Neural cell (in vitro differentiated cells): ENCODE results near the gene NTF3.

Experiments
- CTCF ChIP-seq: fragments of 450-650 bp; IDR thresholded peaks from 2 replicates; pipeline ENCODE4 v1.5.1; 2014; ENCODE audit warnings: antibody characterized with exemption, mild to moderate bottlenecking, moderate library complexity; ENCODE audit not compliant: poor library complexity, severe bottlenecking
- EP300 ChIP-seq: fragments of 450-650 bp; conservative IDR thresholded peaks from 2 replicates; pipeline ENCODE4 v1.6.1; 2014; ENCODE audit warnings: antibody characterized with exemption, mild to moderate bottlenecking, moderate library complexity; ENCODE audit not compliant: poor library complexity, severe bottlenecking
- EZH2 ChIP-seq: fragments of 200-600, 300-800 bp; shearing (Covaris generic), sonication (generic); IDR thresholded peaks from 2 replicates; pipeline ENCODE4 v1.6.1; 2014; ENCODE audit warnings: antibody characterized with exemption, low read length, borderline replicate concordance, mild to moderate bottlenecking; ENCODE audit not compliant: insufficient read depth, poor library complexity, severe bottlenecking
- MXI1 ChIP-seq: fragments of 450-650 bp; conservative IDR thresholded peaks from 2 replicates; pipeline ENCODE4 v1.6.1; 2014; ENCODE audit warnings: antibody characterized with exemption, mild to moderate bottlenecking; ENCODE audit not compliant: poor library complexity, severe bottlenecking
- POLR2AphosphoS5 ChIP-seq: IDR thresholded peaks from 2 replicates; pipeline ENCODE4 v1.6.1; 2012
- REST ChIP-seq: IDR thresholded peaks from 2 replicates; pipeline ENCODE4 v1.6.1; 2012; ENCODE audit warnings: borderline replicate concordance
- TAF1 ChIP-seq: IDR thresholded peaks from 2 replicates; pipeline ENCODE4 v1.6.1; 2012; ENCODE audit warnings: low read depth

- TF ChIP-seq POLR2AphosphoS5 (no peak), CTCF (no peak), TAF1 (no peak), MXI1 (no peak), EZH2 (no peak), EP300 (no peak), REST (no peak)
Observed at GRCh38 chr12:5391653-5392052, 40.3 kb upstream of the NTF3 start.
